ENCODE data around the gene GPS1.

Gene GPS1

DNA sequence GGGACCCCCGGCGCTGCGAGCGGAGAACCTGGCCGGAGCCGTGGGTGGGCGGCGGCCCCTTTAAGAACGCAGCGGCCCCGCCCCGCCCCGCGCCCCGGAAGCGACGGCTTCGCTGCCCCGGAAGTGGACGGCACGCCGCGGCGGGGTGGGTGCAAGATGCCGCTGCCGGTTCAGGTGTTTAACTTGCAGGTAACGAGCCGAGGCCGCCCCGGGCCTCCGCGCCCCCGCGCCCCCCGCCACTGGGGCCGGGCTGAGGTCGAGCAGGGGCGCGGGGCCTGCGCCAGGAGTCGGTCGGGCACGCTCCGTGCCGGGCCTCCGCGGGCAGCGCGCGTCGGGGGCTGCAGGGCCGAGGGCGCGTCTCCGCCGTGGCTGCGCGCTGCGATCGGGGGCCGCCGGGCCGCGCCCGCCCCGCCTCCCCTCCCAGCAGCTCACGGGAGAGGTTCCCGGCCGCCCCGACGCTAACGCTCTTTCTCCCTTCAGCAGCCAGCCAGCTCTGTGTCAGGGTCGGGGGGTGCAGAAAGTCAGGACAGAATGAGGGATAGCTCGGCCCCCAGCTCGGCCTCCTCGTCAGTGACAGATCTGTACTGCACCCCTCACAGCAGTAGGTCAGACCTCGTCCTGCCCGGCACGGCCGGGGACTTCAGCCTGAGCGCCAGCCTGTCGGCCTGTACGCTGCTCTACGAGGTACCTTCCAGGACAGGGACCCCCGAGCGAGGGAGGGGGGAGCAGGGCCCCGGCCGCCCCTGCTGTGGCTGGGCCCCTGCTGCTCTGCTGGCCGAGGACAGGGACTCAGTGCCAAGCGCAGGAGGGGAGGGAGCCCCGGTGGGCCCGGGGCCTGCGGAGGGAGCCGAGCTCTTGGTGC is at the start of gene GPS1, which contains the start of gene RFNG:
TSS of gene GPS1 (plus strand) at position 123 of the 862 bp plus-strand sequence. CDS start at position 157, 34 bp downstream.
TSS of gene RFNG (minus strand) at position 36 of the 862 bp plus-strand sequence. CDS start 45 bp downstream, outside the sequence.
- Histone ChIP-seq H3K4me3 (ENCODE audit: low read depth in 1 of 2, low read length in 2 of 2) (peak within 1 kb of the TSS; percentile 99 to 100), H3K27ac (ENCODE audit: low read length) (peak within 1 kb of the TSS; percentile 66), H3K9ac (ENCODE audit: low read depth, low read length) (peak within 1 kb of the TSS; percentile 88), H3K4me2 (ENCODE audit: insufficient read depth, low read length) (peak within 1 kb of the TSS; percentile 98), H3K4me1 (ENCODE audit: insufficient read depth, low read length) (peaks cover 49% of the 10 kb centered on the region), H3K9me3 (ENCODE audit: insufficient read depth, low read length, severe bottlenecking) (no peaks in the 10 kb centered on the region), H2AFZ (ENCODE audit: low read depth, low read length) (peak within 1 kb of the TSS; percentile 72), H3K27me3 (ENCODE audit: insufficient read depth, low read length, poor library complexity) (no peaks in the 10 kb centered on the region), H4K20me1 (ENCODE audit: insufficient read depth, low read length) (peaks cover 40% of the 10 kb centered on the region), H3K79me2 (ENCODE audit: insufficient read depth, low read length) (peaks cover 40% of the 10 kb centered on the region), H3K36me3 (ENCODE audit: insufficient read depth, low read length) (peaks cover 65% of the 10 kb centered on the region)
- peak; percentile 79 for DNase-seq
- ATAC-seq (ENCODE audit: insufficient read depth, low read depth): peak; percentile 81
- TF ChIP-seq, protein P1, sequence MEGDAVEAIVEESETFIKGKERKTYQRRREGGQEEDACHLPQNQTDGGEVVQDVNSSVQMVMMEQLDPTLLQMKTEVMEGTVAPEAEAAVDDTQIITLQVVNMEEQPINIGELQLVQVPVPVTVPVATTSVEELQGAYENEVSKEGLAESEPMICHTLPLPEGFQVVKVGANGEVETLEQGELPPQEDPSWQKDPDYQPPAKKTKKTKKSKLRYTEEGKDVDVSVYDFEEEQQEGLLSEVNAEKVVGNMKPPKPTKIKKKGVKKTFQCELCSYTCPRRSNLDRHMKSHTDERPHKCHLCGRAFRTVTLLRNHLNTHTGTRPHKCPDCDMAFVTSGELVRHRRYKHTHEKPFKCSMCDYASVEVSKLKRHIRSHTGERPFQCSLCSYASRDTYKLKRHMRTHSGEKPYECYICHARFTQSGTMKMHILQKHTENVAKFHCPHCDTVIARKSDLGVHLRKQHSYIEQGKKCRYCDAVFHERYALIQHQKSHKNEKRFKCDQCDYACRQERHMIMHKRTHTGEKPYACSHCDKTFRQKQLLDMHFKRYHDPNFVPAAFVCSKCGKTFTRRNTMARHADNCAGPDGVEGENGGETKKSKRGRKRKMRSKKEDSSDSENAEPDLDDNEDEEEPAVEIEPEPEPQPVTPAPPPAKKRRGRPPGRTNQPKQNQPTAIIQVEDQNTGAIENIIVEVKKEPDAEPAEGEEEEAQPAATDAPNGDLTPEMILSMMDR (IDR thresholded peaks at IDR 0.05; ENCODE audit: borderline replicate concordance, extremely low read depth, low read length, poor library complexity, severe bottlenecking): no peak
- TF ChIP-seq EZH2 (IDR thresholded peaks at IDR 0.05; ENCODE audit: borderline replicate concordance, low read depth, low read length, severe bottlenecking): no peak

DNA sequence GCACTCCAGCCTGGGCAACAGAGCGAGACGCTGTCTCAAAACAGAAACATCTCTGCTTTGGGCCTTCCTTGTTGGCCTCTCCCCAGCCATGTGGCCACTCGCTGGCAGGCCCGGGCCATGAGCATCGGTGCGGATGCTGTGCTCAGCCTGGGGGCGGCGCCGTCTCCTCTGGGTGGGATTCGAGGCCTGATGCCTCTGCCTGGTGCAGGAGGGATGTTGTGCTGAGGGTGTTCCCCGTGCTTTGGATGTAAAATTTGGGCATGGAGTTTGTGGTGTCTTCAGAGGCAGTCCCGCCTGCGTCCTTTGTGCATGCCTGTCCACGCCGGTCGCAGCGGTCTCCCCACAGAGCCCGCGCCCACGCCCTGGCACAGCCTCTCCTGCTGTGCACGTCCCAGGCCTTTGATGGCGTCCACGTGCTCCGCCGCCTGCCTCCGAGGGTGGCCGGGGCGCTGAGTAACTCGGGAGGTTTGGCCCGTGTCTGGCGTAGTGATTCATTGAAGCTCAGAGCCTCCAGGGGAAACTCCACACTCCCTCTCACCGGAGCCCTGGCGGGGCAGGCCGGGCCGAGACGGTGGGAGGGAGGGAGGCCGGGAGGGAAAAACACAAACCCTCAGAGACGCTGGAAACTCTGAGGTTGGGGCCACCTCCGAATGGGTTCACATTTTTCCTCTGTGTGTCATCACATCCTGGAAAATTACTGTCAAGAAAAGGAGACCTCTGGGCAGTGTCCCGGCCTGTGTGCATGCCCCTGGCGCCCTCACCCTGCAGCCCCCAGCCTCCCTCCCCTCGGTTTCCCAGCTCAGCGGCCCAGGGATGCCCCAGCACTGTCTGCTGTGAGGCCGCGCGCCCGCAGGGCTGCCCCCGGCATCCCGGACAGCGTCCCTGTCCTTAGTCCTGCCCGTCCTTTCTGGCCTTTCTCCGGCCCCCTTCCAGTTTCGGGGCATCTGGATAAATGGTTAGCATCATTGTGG is 48.0 kb upstream of the GPS1 start:
- ATAC-seq (ENCODE audit: insufficient read depth, low read depth) (no peak), DNase-seq (no peak)
- H3K27me3 ChIP-seq (ENCODE audit: insufficient read depth, low read length, poor library complexity): no peaks in the 10 kb centered on the region
- H3K4me2 ChIP-seq (ENCODE audit: insufficient read depth, low read length): no peak overlapping the region
- H3K27ac ChIP-seq (ENCODE audit: low read length): no peak overlapping the region
- H3K9me3 ChIP-seq (ENCODE audit: insufficient read depth, low read length, severe bottlenecking): no peaks in the 10 kb centered on the region
- H3K9ac ChIP-seq (ENCODE audit: low read depth, low read length): no peak overlapping the region
- no peaks in the 10 kb centered on the region for H3K4me1 ChIP-seq (ENCODE audit: insufficient read depth, low read length)
- no peak overlapping the region for H2AFZ ChIP-seq (ENCODE audit: low read depth, low read length)
- no peak overlapping the region for H3K4me3 ChIP-seq (ENCODE audit: low read depth in 1 of 2, low read length in 2 of 2)
- peaks cover 9% of the 10 kb centered on the region; the same call in 1 of the 2 replicates for H4K20me1 ChIP-seq (ENCODE audit: insufficient read depth, low read length)
- TF ChIP-seq EZH2 (IDR thresholded peaks at IDR 0.05; ENCODE audit: borderline replicate concordance, low read depth, low read length, severe bottlenecking): no peak
- TF ChIP-seq, protein P1 (IDR thresholded peaks at IDR 0.05; ENCODE audit: borderline replicate concordance, extremely low read depth, low read length, poor library complexity, severe bottlenecking): no peak
- no peaks in the 10 kb centered on the region for H3K79me2 ChIP-seq (ENCODE audit: insufficient read depth, low read length)
- no peaks in the 10 kb centered on the region for H3K36me3 ChIP-seq (ENCODE audit: insufficient read depth, low read length)

DNA sequence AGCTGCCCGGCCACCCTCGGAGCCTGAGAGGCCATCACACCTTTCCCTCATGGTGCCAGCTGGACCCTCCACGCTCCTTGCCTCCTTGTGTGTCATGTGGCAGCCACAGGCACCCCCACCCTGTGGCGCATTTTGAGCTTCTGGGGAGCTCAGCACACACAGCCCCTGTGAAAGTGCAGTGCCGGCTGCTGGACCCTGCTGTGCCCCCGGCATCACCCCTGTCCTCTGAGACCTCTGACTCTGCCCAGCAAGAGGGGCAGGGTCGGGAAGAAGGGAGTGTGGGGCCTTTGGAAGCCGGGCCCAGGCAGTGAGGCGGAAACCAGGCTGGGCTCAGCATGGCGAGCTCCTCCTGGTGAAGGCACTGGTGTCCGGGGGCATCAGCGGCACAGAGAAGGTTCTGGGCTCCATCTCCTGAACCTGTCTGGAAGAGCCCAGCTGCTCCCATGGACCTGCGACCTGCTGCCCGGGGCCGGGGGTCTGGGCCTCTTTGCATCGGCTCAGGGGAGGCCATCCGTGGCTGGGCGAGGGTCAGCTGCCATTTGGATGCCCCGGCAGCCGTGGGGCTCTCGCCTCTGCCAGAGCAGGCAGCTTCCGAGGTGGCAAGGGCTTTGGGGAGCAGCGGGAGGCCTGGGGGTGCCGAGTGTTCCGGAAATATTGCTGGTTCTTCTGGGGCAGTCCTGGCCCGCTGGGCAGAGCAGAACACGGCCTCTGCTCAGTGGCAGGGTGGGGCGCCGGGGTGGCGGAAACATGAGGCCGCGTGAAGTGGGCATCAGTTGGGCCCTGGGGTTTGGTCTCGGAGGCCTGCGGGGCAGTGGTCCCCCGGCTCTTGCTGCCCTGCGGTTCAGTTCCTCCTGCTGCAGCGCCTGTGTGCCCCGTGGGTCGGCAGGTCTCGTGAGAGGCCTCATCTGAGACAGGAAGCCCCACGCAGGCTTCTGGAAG is 46.9 kb upstream of the GPS1 start:
- Histone ChIP-seq H3K4me2 (ENCODE audit: insufficient read depth, low read length) (no peak overlapping the region), H3K36me3 (ENCODE audit: insufficient read depth, low read length) (no peaks in the 10 kb centered on the region), H3K4me1 (ENCODE audit: insufficient read depth, low read length) (no peaks in the 10 kb centered on the region), H3K27ac (ENCODE audit: low read length) (no peak overlapping the region), H3K79me2 (ENCODE audit: insufficient read depth, low read length) (no peaks in the 10 kb centered on the region), H3K9ac (ENCODE audit: low read depth, low read length) (no peak overlapping the region), H3K27me3 (ENCODE audit: insufficient read depth, low read length, poor library complexity) (no peaks in the 10 kb centered on the region), H4K20me1 (ENCODE audit: insufficient read depth, low read length) (peaks cover 9% of the 10 kb centered on the region; the same call in 1 of the 2 replicates), H3K4me3 (ENCODE audit: low read depth in 1 of 2, low read length in 2 of 2) (no peak overlapping the region), H2AFZ (ENCODE audit: low read depth, low read length) (no peak overlapping the region), H3K9me3 (ENCODE audit: insufficient read depth, low read length, severe bottlenecking) (no peaks in the 10 kb centered on the region)
- DNase-seq (no peak), ATAC-seq (ENCODE audit: insufficient read depth, low read depth) (no peak)
- no peak for TF ChIP-seq EZH2 (IDR thresholded peaks at IDR 0.05; ENCODE audit: borderline replicate concordance, low read depth, low read length, severe bottlenecking)
- TF ChIP-seq, protein P1 (IDR thresholded peaks at IDR 0.05; ENCODE audit: borderline replicate concordance, extremely low read depth, low read length, poor library complexity, severe bottlenecking): no peak
